GM13977 (cell line): ENCODE results near the gene KDR.

ENCODE experiments used
- DNase-seq: peaks from one replicate; pipeline ENCODE4 v3.0.0; 2012; ENCODE audit warnings: low spot score
- in situ Hi-C: fragments of 300-500 bp; cut with MboI; formaldehyde crosslinking; loops from one replicate; pipeline ENCODE4 v1.12.0; 2022; ENCODE audit warnings: low sequenced_read_pairs, low pct_unique_long_range_greater_than_20kb, mixed read lengths, inconsistent platforms; ENCODE audit not compliant: unreplicated experiment
- TF ChIP-seq, protein P1 (sequence below): IDR thresholded peaks from 2 replicates; pipeline ENCODE4 v1.5.1; 2012; ENCODE audit warnings: mild to moderate bottlenecking, control low read depth; ENCODE audit not compliant: insufficient read depth; ENCODE audit errors: extremely low read depth, missing control alignments

KDR gene

DNA sequence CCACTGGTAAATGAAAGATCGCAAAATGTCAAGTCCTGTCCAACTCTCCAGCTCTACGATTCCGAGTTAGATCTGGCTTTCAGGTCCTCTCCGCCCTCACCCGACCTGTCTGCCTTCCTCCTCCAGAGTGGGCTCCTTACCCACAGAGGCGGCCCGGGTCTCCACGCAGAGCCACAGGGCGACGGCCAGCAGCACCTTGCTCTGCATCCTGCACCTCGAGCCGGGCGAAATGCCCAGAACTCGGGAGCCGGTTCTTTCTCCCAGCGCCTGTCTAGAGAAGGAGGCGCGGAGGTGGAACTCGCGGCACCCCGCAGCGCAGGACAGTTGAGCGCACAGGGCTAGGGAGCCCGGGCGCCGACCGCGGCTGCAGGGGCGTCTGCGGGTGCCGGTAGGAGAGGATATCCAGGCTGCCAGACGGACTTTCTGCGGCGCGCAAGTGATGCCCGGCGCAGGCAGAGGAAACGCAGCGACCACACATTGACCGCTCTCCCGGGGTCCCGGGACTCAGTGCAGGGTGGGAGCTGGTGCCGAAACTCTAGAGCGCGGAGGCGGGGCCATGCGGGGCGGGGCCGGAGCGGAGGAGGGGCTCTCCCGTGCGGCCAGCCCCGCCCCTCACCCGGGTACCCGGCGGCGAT is at the start of gene KDR:
Gene KDR (minus strand): TSS at position 509 of the 635 bp plus-strand sequence. CDS start 302 bp downstream, at position 207.
- TF ChIP-seq, protein P1, sequence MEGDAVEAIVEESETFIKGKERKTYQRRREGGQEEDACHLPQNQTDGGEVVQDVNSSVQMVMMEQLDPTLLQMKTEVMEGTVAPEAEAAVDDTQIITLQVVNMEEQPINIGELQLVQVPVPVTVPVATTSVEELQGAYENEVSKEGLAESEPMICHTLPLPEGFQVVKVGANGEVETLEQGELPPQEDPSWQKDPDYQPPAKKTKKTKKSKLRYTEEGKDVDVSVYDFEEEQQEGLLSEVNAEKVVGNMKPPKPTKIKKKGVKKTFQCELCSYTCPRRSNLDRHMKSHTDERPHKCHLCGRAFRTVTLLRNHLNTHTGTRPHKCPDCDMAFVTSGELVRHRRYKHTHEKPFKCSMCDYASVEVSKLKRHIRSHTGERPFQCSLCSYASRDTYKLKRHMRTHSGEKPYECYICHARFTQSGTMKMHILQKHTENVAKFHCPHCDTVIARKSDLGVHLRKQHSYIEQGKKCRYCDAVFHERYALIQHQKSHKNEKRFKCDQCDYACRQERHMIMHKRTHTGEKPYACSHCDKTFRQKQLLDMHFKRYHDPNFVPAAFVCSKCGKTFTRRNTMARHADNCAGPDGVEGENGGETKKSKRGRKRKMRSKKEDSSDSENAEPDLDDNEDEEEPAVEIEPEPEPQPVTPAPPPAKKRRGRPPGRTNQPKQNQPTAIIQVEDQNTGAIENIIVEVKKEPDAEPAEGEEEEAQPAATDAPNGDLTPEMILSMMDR = no peak
- in situ Hi-C loops = no loop called here
- DNase-seq = no peak

DNA sequence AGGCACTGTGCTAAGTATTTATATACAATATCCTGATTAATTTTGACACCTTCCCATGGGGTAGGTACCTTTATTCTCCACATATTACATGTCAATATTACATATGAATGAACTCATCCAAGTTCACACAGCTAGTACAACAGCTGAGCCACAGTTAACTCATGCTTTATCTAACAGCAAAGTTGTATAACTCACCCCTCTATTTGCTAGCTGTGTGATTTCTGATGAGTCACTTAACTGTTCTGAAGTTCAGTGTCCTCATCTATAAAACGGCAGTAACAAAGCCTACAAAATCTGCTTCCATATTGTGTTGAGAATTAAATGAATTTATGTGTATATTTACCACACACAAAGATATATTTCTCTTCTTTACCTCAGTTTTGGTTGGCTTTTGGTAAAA is 48.2 kb upstream of the KDR start:
- in situ Hi-C loops = no loop called here
- TF ChIP-seq, protein P1 = no peak
- DNase-seq = no peak

GRCh38 chr4:55172694-55173287 is 47.4 kb upstream of the KDR start:
- no peak for DNase-seq
- in situ Hi-C loops = no loop called here
- TF ChIP-seq, protein P1 = no peak

DNA sequence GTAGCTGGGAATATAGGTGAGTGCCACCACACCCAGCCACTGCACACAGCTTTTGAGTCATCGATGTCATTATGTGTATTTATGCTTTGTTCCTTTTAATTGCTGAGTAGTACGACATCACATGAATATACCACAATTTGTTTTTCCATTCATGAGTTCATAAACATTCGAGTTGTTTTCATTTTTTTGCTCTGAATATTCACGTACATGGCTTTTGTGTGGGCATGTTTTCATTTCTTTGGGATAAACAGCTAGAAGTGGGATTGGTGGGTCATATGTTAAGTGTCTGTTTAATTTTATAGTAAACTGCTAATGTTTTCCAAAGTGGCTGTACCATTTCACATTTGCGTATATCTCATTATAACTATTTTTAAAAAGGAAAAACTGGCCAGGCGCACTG is 45.1 kb upstream of the KDR start:
- in situ Hi-C loops = no loop called here
- TF ChIP-seq, protein P1 = no peak
- DNase-seq = no peak

DNA sequence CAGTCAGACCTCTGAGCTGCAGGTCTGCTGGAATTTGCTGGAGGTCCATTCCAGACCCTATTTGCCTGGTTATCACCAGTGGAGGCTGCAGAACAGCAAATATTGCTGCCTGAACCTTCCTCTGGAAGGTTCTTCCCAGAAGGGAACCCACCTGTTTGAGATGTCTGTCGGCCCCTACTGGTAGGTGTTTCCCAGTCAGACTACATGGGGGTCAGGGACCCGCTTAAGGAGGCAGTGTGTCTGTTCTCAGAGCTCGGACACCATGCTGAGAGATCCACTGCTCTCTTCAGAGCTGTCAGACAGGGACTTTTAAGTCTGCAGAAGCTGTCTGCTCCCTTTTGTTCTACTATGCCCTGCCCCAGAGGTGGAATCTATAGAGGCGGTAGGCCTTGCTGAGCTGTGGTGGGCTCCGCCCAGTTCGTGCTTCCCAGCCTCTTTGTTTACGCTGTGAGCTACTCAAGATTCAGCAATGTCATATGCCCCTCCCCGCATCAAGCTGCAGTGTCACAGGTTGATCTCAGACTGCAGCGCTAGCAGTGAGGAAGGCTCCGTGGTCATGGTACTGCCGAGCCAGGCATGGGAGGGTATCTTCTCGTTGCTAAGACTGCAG is 44.1 kb upstream of the KDR start:
- in situ Hi-C loops = no loop called here
- TF ChIP-seq, protein P1 = no peak
- DNase-seq = no peak

DNA sequence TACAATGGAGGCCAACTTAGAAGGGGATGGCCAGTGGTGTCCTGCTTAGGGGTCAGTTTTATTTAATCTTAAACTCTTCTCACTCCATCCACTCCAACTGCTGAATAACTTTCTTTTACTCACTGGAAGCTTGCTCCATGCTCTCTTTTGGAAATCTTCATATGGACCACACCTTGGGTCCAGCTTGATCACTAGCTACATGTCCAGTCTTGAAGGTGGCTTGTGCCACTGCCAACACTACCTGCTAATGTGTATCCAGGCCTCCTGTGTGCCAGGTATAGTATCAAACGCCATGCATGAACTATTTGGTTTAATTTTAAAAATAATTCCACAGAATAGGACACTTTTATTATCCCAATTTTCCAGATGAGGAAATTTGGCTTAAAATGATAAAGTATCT is 37.0 kb upstream of the KDR start:
- no peak for DNase-seq
- TF ChIP-seq, protein P1 = no peak
- in situ Hi-C loops = no loop called here
